ENCODE measurements around the gene DUSP10.

DUSP10 gene

GRCh38 chr1:221743416-221744208 is 1.7 kb upstream of the DUSP10 start:
- no peak for DNase-seq (ENCODE audit: low read depth in 1 of 2, low spot score in 1 of 2)
- TF ChIP-seq SPI1 (IDR thresholded peaks at IDR 0.05; ENCODE audit: borderline replicate concordance, low read depth) (no peak), POLR2AphosphoS5 (IDR thresholded peaks at IDR 0.05; ENCODE audit: low read depth) (no peak), REST (IDR thresholded peaks at IDR 0.05; ENCODE audit: insufficient replicate concordance, low read depth) (no peak), GABPA (IDR thresholded peaks at IDR 0.05; ENCODE audit: low read depth) (no peak), CTCF (IDR thresholded peaks at IDR 0.05; ENCODE audit: insufficient read depth, low read length) (no peak)
- peak overlapping the region; percentile 54 for H3K4me3 ChIP-seq (replicated peaks; ENCODE audit: insufficient read depth, low read length)
- no peaks in the 10 kb centered on the region for H3K27me3 ChIP-seq (ENCODE audit: insufficient read depth, poor library complexity, severe bottlenecking)
- peak overlapping the region; percentile 91 for H3K27ac ChIP-seq (replicated peaks)

- Histone ChIP-seq H3K27me3 (ENCODE audit: insufficient read depth, poor library complexity, severe bottlenecking) (no peaks in the 10 kb centered on the region), H3K4me3 (replicated peaks; ENCODE audit: insufficient read depth, low read length) (peak overlapping the region; percentile 54), H3K27ac (replicated peaks) (peak overlapping the region; percentile 91)
- no peak for TF ChIP-seq SPI1 (IDR thresholded peaks at IDR 0.05; ENCODE audit: borderline replicate concordance, low read depth)
- TF ChIP-seq REST (IDR thresholded peaks at IDR 0.05; ENCODE audit: insufficient replicate concordance, low read depth), result peak; percentile 35
- peak; percentile 66 for TF ChIP-seq POLR2AphosphoS5 (IDR thresholded peaks at IDR 0.05; ENCODE audit: low read depth)
- TF ChIP-seq GABPA (IDR thresholded peaks at IDR 0.05; ENCODE audit: low read depth), result no peak
- no peak for TF ChIP-seq CTCF (IDR thresholded peaks at IDR 0.05; ENCODE audit: insufficient read depth, low read length)
- DNase-seq (ENCODE audit: low read depth in 1 of 2, low spot score in 1 of 2), result peak; percentile 57 to 83
Observed at GRCh38 chr1:221742555-221743415, 896 bp upstream of the DUSP10 start.

GRCh38 chr1:221740993-221741702 is 741 bp downstream of the DUSP10 start:
- Histone ChIP-seq H3K27ac (replicated peaks) (peak overlapping the region; percentile 74), H3K4me3 (replicated peaks; ENCODE audit: insufficient read depth, low read length) (peak overlapping the region; percentile 65), H3K27me3 (ENCODE audit: insufficient read depth, poor library complexity, severe bottlenecking) (no peaks in the 10 kb centered on the region)
- peak; percentile 13; the same call in 1 of the 2 replicates for TF ChIP-seq POLR2AphosphoS5 (IDR thresholded peaks at IDR 0.05; ENCODE audit: low read depth)
- no peak for TF ChIP-seq CTCF (IDR thresholded peaks at IDR 0.05; ENCODE audit: insufficient read depth, low read length)
- TF ChIP-seq GABPA (IDR thresholded peaks at IDR 0.05; ENCODE audit: low read depth), result no peak
- DNase-seq (ENCODE audit: low read depth in 1 of 2, low spot score in 1 of 2), result peak; percentile 51 to 72

Data from HL-60 (cell line).